ENCODE data around the gene SNAI1. TPM values are rescaled to one million over a fixed set of nuclear protein-coding genes. Genes with fewer than 3 reads are reported as not detected.
A peak's percentile ranks its signal among the peaks of the same experiment; 100 is the strongest.
"Not testable (repeated sequence)": the region's sequence is repeated elsewhere in the genome, so short reads cannot be mapped to it uniquely, and the experiment has no call there.

Gene SNAI1
- total and polyA plus RNA-seq, 2 donors (not counting 1 experiment from before 2014, with no cell fraction given): 0.66 to 1.4 TPM

DNA sequence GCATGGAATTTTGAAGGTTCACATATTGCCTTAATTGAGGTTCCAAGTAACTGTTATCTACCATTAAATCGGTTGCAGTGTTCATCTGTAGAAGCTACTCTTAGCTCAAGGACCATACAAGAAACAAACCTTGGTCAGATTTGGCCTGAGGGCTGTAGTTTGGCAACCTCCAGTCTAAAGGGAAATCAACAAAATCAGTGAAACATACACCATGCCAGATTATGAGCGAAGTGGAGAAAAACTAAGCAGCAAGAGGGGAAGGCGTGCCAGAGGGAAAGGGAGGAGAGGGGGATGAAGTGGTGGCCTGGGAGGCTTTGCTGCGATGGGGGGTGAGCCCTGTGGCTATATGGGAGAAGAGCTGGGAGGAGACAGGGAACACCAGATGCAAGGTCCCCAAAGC is 8.8 kb upstream of the SNAI1 start:
- Histone ChIP-seq H3K36me3 (ENCODE audit: control insufficient read depth, insufficient read depth, low read length) (no peaks in the 10 kb centered on the region), H3K4me1 (ENCODE audit: control insufficient read depth, extremely low read depth, insufficient read depth, low read length) (no peaks in the 10 kb centered on the region), H2AFZ (ENCODE audit: low read length) (no peak overlapping the region), H3K4me2 (ENCODE audit: extremely low read depth, insufficient read depth, low read length) (no peak overlapping the region), H4K20me1 (ENCODE audit: control insufficient read depth, extremely low read depth, insufficient read depth, low read length) (no peaks in the 10 kb centered on the region), H3K9ac (ENCODE audit: insufficient read depth, low read length) (no peak overlapping the region), H3K9me3 (ENCODE audit: control insufficient read depth, insufficient read depth, low read depth, low read length) (no peaks in the 10 kb centered on the region), H3K27me3 (ENCODE audit: control insufficient read depth, insufficient read depth, low read length) (no peaks in the 10 kb centered on the region), H3K79me2 (ENCODE audit: control insufficient read depth, insufficient read depth, low read length) (no peaks in the 10 kb centered on the region), H3K4me3 (replicated peaks in 1 of 4; ENCODE audit: control extremely low read depth in 1 of 4, insufficient read depth in 1 of 4, low read depth in 3 of 4, low read length in 4 of 4) (no peak overlapping the region), H3K27ac (ENCODE audit: insufficient read depth, low read length) (no peak overlapping the region)
- DNase-seq (ENCODE audit: low read depth in 2 of 2): no peak
- TF ChIP-seq EZH2 (IDR thresholded peaks at IDR 0.05; ENCODE audit: low read length, missing control alignments): no peak
- TF ChIP-seq, protein P1, sequence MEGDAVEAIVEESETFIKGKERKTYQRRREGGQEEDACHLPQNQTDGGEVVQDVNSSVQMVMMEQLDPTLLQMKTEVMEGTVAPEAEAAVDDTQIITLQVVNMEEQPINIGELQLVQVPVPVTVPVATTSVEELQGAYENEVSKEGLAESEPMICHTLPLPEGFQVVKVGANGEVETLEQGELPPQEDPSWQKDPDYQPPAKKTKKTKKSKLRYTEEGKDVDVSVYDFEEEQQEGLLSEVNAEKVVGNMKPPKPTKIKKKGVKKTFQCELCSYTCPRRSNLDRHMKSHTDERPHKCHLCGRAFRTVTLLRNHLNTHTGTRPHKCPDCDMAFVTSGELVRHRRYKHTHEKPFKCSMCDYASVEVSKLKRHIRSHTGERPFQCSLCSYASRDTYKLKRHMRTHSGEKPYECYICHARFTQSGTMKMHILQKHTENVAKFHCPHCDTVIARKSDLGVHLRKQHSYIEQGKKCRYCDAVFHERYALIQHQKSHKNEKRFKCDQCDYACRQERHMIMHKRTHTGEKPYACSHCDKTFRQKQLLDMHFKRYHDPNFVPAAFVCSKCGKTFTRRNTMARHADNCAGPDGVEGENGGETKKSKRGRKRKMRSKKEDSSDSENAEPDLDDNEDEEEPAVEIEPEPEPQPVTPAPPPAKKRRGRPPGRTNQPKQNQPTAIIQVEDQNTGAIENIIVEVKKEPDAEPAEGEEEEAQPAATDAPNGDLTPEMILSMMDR (conservative IDR thresholded peaks at IDR 0.05 in 1 of 2, IDR thresholded peaks at IDR 0.05 in 1 of 2; ENCODE audit: low read depth in 1 of 2, low read length in 2 of 2): no peak

DNA sequence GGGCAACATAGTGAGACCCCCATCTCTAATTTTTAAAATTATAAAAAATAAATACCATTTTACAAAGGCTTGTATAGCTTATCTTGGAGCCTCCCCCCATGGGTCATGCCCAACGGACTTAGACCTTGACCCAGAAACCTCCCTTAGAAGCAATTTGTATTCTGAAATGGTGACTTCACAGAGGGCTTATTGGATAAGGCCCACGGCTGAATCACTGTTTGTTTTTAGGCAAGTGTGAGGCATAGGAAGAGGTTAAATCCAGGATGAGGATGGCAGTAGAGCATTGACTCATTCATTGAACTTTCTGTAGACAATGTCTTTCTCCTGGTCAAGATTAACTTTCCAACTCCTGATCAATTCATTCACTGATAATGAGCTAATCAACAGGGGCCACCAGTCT is 6.2 kb upstream of the SNAI1 start:
- no peaks in the 10 kb centered on the region for H3K9me3 ChIP-seq (ENCODE audit: control insufficient read depth, insufficient read depth, low read depth, low read length)
- no peak overlapping the region for H3K4me3 ChIP-seq (replicated peaks in 1 of 4; ENCODE audit: control extremely low read depth in 1 of 4, insufficient read depth in 1 of 4, low read depth in 3 of 4, low read length in 4 of 4)
- H4K20me1 ChIP-seq (ENCODE audit: control insufficient read depth, extremely low read depth, insufficient read depth, low read length): no peaks in the 10 kb centered on the region
- H3K79me2 ChIP-seq (ENCODE audit: control insufficient read depth, insufficient read depth, low read length): no peaks in the 10 kb centered on the region
- H2AFZ ChIP-seq (ENCODE audit: low read length): no peak overlapping the region
- H3K4me1 ChIP-seq (ENCODE audit: control insufficient read depth, extremely low read depth, insufficient read depth, low read length): no peaks in the 10 kb centered on the region
- DNase-seq (ENCODE audit: low read depth in 2 of 2): peak in 1 of 2 donors; percentile 37
- H3K9ac ChIP-seq (ENCODE audit: insufficient read depth, low read length): no peak overlapping the region
- H3K36me3 ChIP-seq (ENCODE audit: control insufficient read depth, insufficient read depth, low read length): no peaks in the 10 kb centered on the region
- no peaks in the 10 kb centered on the region for H3K27me3 ChIP-seq (ENCODE audit: control insufficient read depth, insufficient read depth, low read length)
- no peak overlapping the region for H3K4me2 ChIP-seq (ENCODE audit: extremely low read depth, insufficient read depth, low read length)
- no peak overlapping the region for H3K27ac ChIP-seq (ENCODE audit: insufficient read depth, low read length)
- no peak for TF ChIP-seq EZH2 (IDR thresholded peaks at IDR 0.05; ENCODE audit: low read length, missing control alignments)
- TF ChIP-seq, protein P1 (conservative IDR thresholded peaks at IDR 0.05 in 1 of 2, IDR thresholded peaks at IDR 0.05 in 1 of 2; ENCODE audit: low read depth in 1 of 2, low read length in 2 of 2): no peak

DNA sequence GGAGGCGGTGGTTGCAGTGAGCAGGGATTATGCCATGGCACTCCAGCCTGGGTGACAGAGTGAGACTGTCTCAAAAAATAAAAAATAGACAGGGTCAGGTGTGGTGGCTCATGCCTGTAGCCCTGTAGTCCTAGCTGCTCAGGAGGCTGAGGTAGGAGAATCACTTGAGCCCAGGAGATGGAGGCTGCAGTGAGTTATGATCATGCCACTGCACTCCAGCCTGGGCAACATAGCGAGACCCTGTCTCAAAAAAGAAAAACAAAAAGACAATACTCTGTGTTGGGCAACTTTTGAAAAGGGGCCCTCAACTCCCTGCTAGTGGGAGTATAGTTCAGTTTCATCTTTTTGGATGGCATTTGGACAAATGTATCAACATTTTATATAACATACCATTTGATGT is 5.0 kb upstream of the SNAI1 start:
- H4K20me1 ChIP-seq (ENCODE audit: control insufficient read depth, extremely low read depth, insufficient read depth, low read length); H3K4me3 ChIP-seq (replicated peaks in 1 of 4; ENCODE audit: control extremely low read depth in 1 of 4, insufficient read depth in 1 of 4, low read depth in 3 of 4, low read length in 4 of 4); H3K79me2 ChIP-seq (ENCODE audit: control insufficient read depth, insufficient read depth, low read length); H2AFZ ChIP-seq (ENCODE audit: low read length); H3K36me3 ChIP-seq (ENCODE audit: control insufficient read depth, insufficient read depth, low read length); DNase-seq (ENCODE audit: low read depth in 2 of 2); H3K9me3 ChIP-seq (ENCODE audit: control insufficient read depth, insufficient read depth, low read depth, low read length); H3K9ac ChIP-seq (ENCODE audit: insufficient read depth, low read length); H3K27ac ChIP-seq (ENCODE audit: insufficient read depth, low read length); H3K27me3 ChIP-seq (ENCODE audit: control insufficient read depth, insufficient read depth, low read length); H3K4me1 ChIP-seq (ENCODE audit: control insufficient read depth, extremely low read depth, insufficient read depth, low read length); H3K4me2 ChIP-seq (ENCODE audit: extremely low read depth, insufficient read depth, low read length): not testable (repeated sequence)
